ENCODE results near the gene RBM15. TPM values are rescaled to one million over a fixed set of nuclear protein-coding genes. Genes with fewer than 3 reads are reported as not detected.

RBM15 gene
- total and polyA plus RNA-seq, 2 of the 13 experiments (the other 11 are each of a cell fraction or from before 2014, with no cell fraction given): 13.5 to 36.4 TPM

GRCh38 chr1:110307239-110307974 is 31.8 kb upstream of the RBM15 start:
- CTCF ChIA-PET (ENCODE audit: low intra/inter-chr PET ratio, low total read pairs): no interaction called here
- no TSS peak for BruUV-seq (replicated peaks)
- Histone ChIP-seq H3K9me3 (ENCODE audit: low read length) (no peaks in the 10 kb centered on the region), H3K4me1 (ENCODE audit: insufficient read depth, low read length) (peaks cover 2% of the 10 kb centered on the region; the same call in 1 of the 2 replicates), H4K20me1 (ENCODE audit: insufficient read depth, low read length) (no peaks in the 10 kb centered on the region), H3K4me2 (ENCODE audit: low read depth, low read length) (no peak overlapping the region), H3K9ac (ENCODE audit: insufficient read depth, low read depth, low read length) (no peak overlapping the region), H3K27me3 (ENCODE audit: control insufficient read depth in 1 of 2, insufficient read depth in 2 of 2, low read length in 2 of 2) (peaks cover 0 to 5% of the 10 kb centered on the region in 2 experiments; a peak in 3 of 5 replicates), H3K27ac (ENCODE audit: extremely low read length, insufficient read depth, low read length) (no peak overlapping the region), H3K79me2 (ENCODE audit: insufficient read depth, low read length) (no peaks in the 10 kb centered on the region), H2AFZ (ENCODE audit: low read length) (no peak overlapping the region), H3K4me3 (replicated peaks in 1 of 3; ENCODE audit: insufficient read depth in 1 of 3, low read depth in 2 of 3, low read length in 3 of 3) (no peak overlapping the region), H3K36me3 (replicated peaks in 1 of 2; ENCODE audit: control insufficient read depth in 1 of 2, insufficient read depth in 2 of 2, low read length in 2 of 2) (no peaks in the 10 kb centered on the region)
- WGBS (ENCODE audit: low lambda C conversion rate): 39% methylated on average over 8 of the region's 11 CpGs
- POLR2A ChIA-PET: no interaction called here
- ATAC-seq (no peak), DNase-seq (ENCODE audit: low spot score) (no peak), FAIRE-seq (no peak)
- intact Hi-C loops (cut with micrococcal nuclease; ENCODE audit: unreplicated experiment): no loop called here
- in situ Hi-C loops (cut with HindIII; ENCODE audit: extremely low pct_ligation_motif_present, low pct_unique_long_range_greater_than_20kb): no loop called here
- TF ChIP-seq KLF6 (CRISPR knock-in tag; IDR thresholded peaks at IDR 0.05): no peak
- TF ChIP-seq ZBTB40 (IDR thresholded peaks at IDR 0.05): no peak
- no peak for TF ChIP-seq ZBTB40 (CRISPR knock-in tag; IDR thresholded peaks at IDR 0.05)
- TF ChIP-seq POLR2G (IDR thresholded peaks at IDR 0.05; ENCODE audit: low read depth, low read length): no peak
- no peak for TF ChIP-seq EP300 (IDR thresholded peaks at IDR 0.05; ENCODE audit: low read depth in 2 of 2, low read length in 2 of 2)
- TF ChIP-seq EP300 (CRISPR knock-in tag; IDR thresholded peaks at IDR 0.05; ENCODE audit: borderline replicate concordance): no peak
- no peak for TF ChIP-seq POLR2AphosphoS2 (IDR thresholded peaks at IDR 0.05; ENCODE audit: low read depth, low read length)
- TF ChIP-seq PATZ1 (CRISPR knock-in tag; IDR thresholded peaks at IDR 0.05): no peak
- no peak for TF ChIP-seq TERF1 (CRISPR knock-in tag; IDR thresholded peaks at IDR 0.05)
- TF ChIP-seq BCL3 (CRISPR knock-in tag; IDR thresholded peaks at IDR 0.05): no peak

All from HepG2 (cell line).